Breast epithelium (tissue), 4 donors: ENCODE data around the gene IL10. TPM values are rescaled to one million over a fixed set of nuclear protein-coding genes. Genes with fewer than 3 reads are reported as not detected.

Source experiments
- DNase-seq, 2 donors: peaks; one replicate each; pipeline ENCODE4 v3.0.0-alpha.2; 2019; ENCODE audit warnings: low spot score in 2 of 2
- H3K27ac ChIP-seq, 2 donors: fragments of 200-600 bp; sonication (generic) in 1 of 2; one replicate each; pipeline ENCODE4 v1.5.1; 2016 to 2019; ENCODE audit warnings: mild to moderate bottlenecking in 1 of 2
- H3K27me3 ChIP-seq, 2 donors: fragments of 200-600 bp; sonication (generic) in 1 of 2; one replicate each; pipeline versions ENCODE4 v1.5.1 to v1.6.0; 2017 to 2019; ENCODE audit warnings: control low read depth in 1 of 2, mild to moderate bottlenecking in 1 of 2
- H3K36me3 ChIP-seq: fragments of 200-600 bp; one replicate; pipeline ENCODE4 v1.5.1; 2019
- H3K4me1 ChIP-seq, 2 donors: fragments of 200-600 bp; sonication (generic); one replicate each; pipeline ENCODE4 v1.5.1; 2016 to 2019; ENCODE audit warnings: control low read depth in 1 of 2
- H3K4me3 ChIP-seq, 3 donors: fragments of 200-600 bp; sonication (generic); 1 replicate in 2 of 3; 2 replicates in 1 of 3; pipeline ENCODE4 v1.5.1; 2016 to 2019; ENCODE audit warnings: mild to moderate bottlenecking in 3 of 3, moderate library complexity in 2 of 3
- H3K9me3 ChIP-seq, 2 donors: fragments of 200-600 bp; sonication (generic) in 1 of 2; one replicate each; pipeline ENCODE4 v1.5.1; 2016 to 2019; ENCODE audit warnings: control low read depth in 1 of 2
- CTCF ChIP-seq, 3 donors: fragments of 450-650 bp; IDR thresholded peaks; one replicate each; pipeline ENCODE4 v1.5.1; 2016 to 2017; ENCODE audit warnings: antibody characterized with exemption in 3 of 3, mild to moderate bottlenecking in 3 of 3, moderate library complexity in 3 of 3
- POLR2A ChIP-seq: fragments of 450-650 bp; IDR thresholded peaks from one replicate; pipeline ENCODE4 v1.6.1; 2016; ENCODE audit warnings: antibody characterized with exemption, mild to moderate bottlenecking, moderate library complexity
- POLR2AphosphoS5 ChIP-seq, 3 donors: sonication (generic); formaldehyde crosslinking; IDR thresholded peaks; one replicate each; pipeline ENCODE4 v1.6.1; 2017; ENCODE audit warnings: antibody characterized with exemption in 3 of 3
- intact Hi-C: fragments of 100-400 bp; cut with DNase I; formaldehyde crosslinking; loops from one replicate; pipeline ENCODE4 v1.15.1; 2023; ENCODE audit warnings: low total_unique reads
- total RNA-seq, 3 donors: library from RNA; depleted of rRNA; stranded (reverse); fragments of >200 nt; gene quantifications; one replicate each; pipeline ENCODE4 v1.1.0, GENCODE V29; 2016

IL10 gene
- total RNA-seq, 3 donors from 2014 or later = 0.98 to 5.3 (median 4.3) TPM

- no peak for DNase-seq
- TF ChIP-seq POLR2AphosphoS5 (IDR thresholded peaks at IDR 0.05) (no peak), CTCF (IDR thresholded peaks at IDR 0.05) (no peak), POLR2A (no peak)
- no peak overlapping the region for H3K27ac ChIP-seq
- no peaks in the 10 kb centered on the region for H3K4me1 ChIP-seq
- no peaks in the 10 kb centered on the region for H3K36me3 ChIP-seq
- H3K27me3 ChIP-seq = no peaks in the 10 kb centered on the region
- H3K9me3 ChIP-seq = no peaks in the 10 kb centered on the region
- no peak overlapping the region for H3K4me3 ChIP-seq
- intact Hi-C loops = no loop called here
These were observed 16.3 kb upstream of the IL10 start for GRCh38 chr1:206788487-206789050.

GRCh38 chr1:206787891-206788290 is 15.6 kb upstream of the IL10 start:
- no peaks in the 10 kb centered on the region for H3K27me3 ChIP-seq
- H3K4me3 ChIP-seq = no peak overlapping the region
- no peaks in the 10 kb centered on the region for H3K4me1 ChIP-seq
- no peaks in the 10 kb centered on the region for H3K9me3 ChIP-seq
- H3K27ac ChIP-seq = no peak overlapping the region
- no peak for DNase-seq
- H3K36me3 ChIP-seq = no peaks in the 10 kb centered on the region
- no peak for TF ChIP-seq POLR2AphosphoS5 (IDR thresholded peaks at IDR 0.05)
- no peak for TF ChIP-seq POLR2A
- TF ChIP-seq CTCF (IDR thresholded peaks at IDR 0.05) = no peak
- intact Hi-C loops = no loop called here

- H3K27me3 ChIP-seq = no peaks in the 10 kb centered on the region
- no peaks in the 10 kb centered on the region for H3K9me3 ChIP-seq
- no peak overlapping the region for H3K4me3 ChIP-seq
- H3K4me1 ChIP-seq = no peaks in the 10 kb centered on the region
- no peaks in the 10 kb centered on the region for H3K36me3 ChIP-seq
- DNase-seq = no peak
- TF ChIP-seq CTCF (IDR thresholded peaks at IDR 0.05) (no peak), POLR2AphosphoS5 (IDR thresholded peaks at IDR 0.05) (no peak), POLR2A (no peak)
- no peak overlapping the region for H3K27ac ChIP-seq
- intact Hi-C loops = no loop called here
These were observed 14.1 kb upstream of the IL10 start for GRCh38 chr1:206786212-206786886.

- no peaks in the 10 kb centered on the region for H3K27me3 ChIP-seq
- intact Hi-C loops = no loop called here
- no peak for TF ChIP-seq CTCF (IDR thresholded peaks at IDR 0.05)
- no peak for TF ChIP-seq POLR2A
- no peak for TF ChIP-seq POLR2AphosphoS5 (IDR thresholded peaks at IDR 0.05)
- no peaks in the 10 kb centered on the region for H3K9me3 ChIP-seq
- H3K36me3 ChIP-seq = no peaks in the 10 kb centered on the region
- no peak for DNase-seq
- no peak overlapping the region for H3K4me3 ChIP-seq
- H3K4me1 ChIP-seq = no peaks in the 10 kb centered on the region
- H3K27ac ChIP-seq = no peak overlapping the region
These were observed 13.0 kb upstream of the IL10 start for GRCh38 chr1:206785182-206785765.

GRCh38 chr1:206784471-206784903 is 12.2 kb upstream of the IL10 start:
- Histone ChIP-seq H3K9me3 (no peaks in the 10 kb centered on the region), H3K4me3 (no peak overlapping the region), H3K4me1 (no peaks in the 10 kb centered on the region), H3K27ac (no peak overlapping the region), H3K27me3 (no peaks in the 10 kb centered on the region), H3K36me3 (no peaks in the 10 kb centered on the region)
- no peak for DNase-seq
- intact Hi-C loops = no loop called here
- TF ChIP-seq CTCF (IDR thresholded peaks at IDR 0.05) (no peak), POLR2AphosphoS5 (IDR thresholded peaks at IDR 0.05) (no peak), POLR2A (no peak)
